Muscle of leg (tissue), 11 donors: ENCODE data around the gene COASY. TPM values are rescaled to one million over a fixed set of nuclear protein-coding genes. Genes with fewer than 3 reads are reported as not detected.

ENCODE experiments used
- DNase-seq: peaks from one replicate; pipeline ENCODE4 v3.0.0; 2013
- H3K27ac ChIP-seq: one replicate; pipeline ENCODE4 v1.5.1; 2013; ENCODE audit warnings: mild to moderate bottlenecking, low read length, control low read depth
- H3K27me3 ChIP-seq: one replicate; pipeline ENCODE4 v1.6.1; 2013; ENCODE audit warnings: low read length; ENCODE audit not compliant: control insufficient read depth, insufficient read depth
- H3K36me3 ChIP-seq: one replicate; pipeline ENCODE4 v1.6.1; 2013; ENCODE audit warnings: low read length; ENCODE audit not compliant: control insufficient read depth, insufficient read depth
- H3K4me1 ChIP-seq: one replicate; pipeline ENCODE4 v1.6.1; 2013; ENCODE audit warnings: low read length; ENCODE audit not compliant: control insufficient read depth, insufficient read depth
- H3K4me3 ChIP-seq: one replicate; pipeline ENCODE4 v1.5.1; 2013; ENCODE audit warnings: low read length, control low read depth
- H3K9me3 ChIP-seq: replicated peaks from 2 replicates; pipeline ENCODE4 v1.6.1; 2013; ENCODE audit warnings: low read depth, low read length; ENCODE audit not compliant: control insufficient read depth
- WGBS: methylation state at CpG from one replicate; pipeline ENCODE4 v1.1.5; 2013; ENCODE audit warnings: missing lambda C conversion rate; ENCODE audit not compliant: insufficient coverage; 5-methylcytosine and 5-hydroxymethylcytosine counted together
- polyA plus RNA-seq, 8 donors: library from polyadenylated mRNA; unstranded; fragments of 120-200 nt; gene quantifications; one replicate each; pipeline versions ENCODE4 v1.2.1 to v1.2.3, GENCODE V29; 2013; ENCODE audit warnings: inconsistent platforms in 1 of 8, low replicate concordance in 1 of 8; ENCODE audit not compliant: insufficient read length in 8 of 8, insufficient read depth in 1 of 8
- total RNA-seq: library from RNA; stranded (reverse); fragments of 120-200 nt; gene quantifications from one replicate; pipeline ENCODE4 v1.2.4, GENCODE V29; 2013

Gene COASY
- total and polyA plus RNA-seq, 9 donors: 13.0 to 33.5 (median 28.6) TPM

DNA sequence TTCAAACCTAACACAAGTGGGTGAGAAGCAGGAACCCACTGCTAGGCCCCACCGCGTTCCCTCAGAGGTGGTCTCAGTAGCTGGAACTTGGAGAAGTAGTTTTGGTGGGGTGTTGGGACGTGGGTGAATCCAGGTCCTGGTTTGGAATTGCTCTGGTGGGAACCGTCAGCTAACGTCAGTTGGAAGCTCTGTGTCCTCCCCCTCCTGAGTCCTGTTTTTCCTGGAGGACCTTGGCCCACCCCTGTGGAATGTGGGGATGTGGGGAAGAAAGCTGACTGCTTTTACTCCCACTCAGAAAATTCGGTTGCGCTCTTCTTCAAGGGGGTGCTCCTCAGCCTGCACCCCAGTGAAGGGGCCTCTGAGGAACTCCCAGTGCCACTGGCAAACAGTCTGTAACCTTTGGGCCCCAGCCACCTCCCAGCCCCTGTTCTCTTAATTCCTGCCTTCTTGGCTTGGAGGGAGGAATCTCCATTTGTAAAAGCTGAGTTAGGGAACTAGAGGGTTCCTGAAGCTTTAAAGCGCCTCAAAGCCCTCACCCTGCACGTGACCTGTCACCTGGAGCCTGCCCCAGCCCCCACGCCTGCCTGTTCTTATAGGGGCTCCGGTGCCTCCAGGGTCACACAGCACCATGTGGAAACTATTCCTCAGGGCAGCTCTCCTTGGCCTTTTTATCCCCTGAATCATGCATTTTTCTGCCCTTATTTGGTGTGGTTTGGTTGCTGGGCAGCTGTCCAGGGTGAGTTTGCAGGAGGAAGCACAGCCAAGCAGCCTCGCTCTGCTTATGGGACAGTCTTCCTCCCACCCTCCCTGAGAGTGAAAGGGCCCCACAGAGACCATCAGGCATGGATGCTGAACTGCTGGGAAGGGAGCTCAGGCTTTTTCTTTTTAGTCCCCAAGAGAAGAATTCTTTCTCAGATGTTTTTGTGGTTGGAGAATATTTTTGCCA is 42.1 kb upstream of the COASY start:
- Histone ChIP-seq H3K27ac (peak overlapping the region; percentile 97), H3K36me3 (peaks cover 30% of the 10 kb centered on the region), H3K9me3 (no peaks in the 10 kb centered on the region), H3K27me3 (no peaks in the 10 kb centered on the region), H3K4me3 (no peak overlapping the region), H3K4me1 (peaks cover 62% of the 10 kb centered on the region)
- 5% methylated on average over 7 of the region's 12 CpGs for WGBS
- DNase-seq: peak; percentile 98

DNA sequence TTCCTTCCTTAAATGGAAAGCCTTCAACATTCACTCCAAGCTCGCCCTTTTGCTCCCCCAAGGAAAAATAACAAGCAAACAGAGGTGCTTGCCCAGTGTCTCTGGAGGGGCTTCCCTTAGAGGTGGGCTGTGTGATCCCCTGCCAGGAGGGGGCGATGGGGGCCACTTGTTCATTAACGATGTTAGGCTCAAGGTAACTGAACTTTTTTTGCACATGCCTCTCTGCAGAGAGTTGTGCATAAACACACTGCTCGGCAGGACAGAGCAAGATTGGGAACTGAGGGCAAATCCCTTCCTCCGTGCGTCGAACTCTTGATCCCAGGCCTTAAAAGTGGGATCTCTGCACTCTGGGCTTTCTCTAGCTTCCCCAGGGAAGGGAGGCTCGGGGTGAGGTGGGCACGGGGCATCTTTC is 41.4 kb upstream of the COASY start:
- WGBS: 19% methylated on average over 4 of the region's 9 CpGs
- no peak for DNase-seq

DNA sequence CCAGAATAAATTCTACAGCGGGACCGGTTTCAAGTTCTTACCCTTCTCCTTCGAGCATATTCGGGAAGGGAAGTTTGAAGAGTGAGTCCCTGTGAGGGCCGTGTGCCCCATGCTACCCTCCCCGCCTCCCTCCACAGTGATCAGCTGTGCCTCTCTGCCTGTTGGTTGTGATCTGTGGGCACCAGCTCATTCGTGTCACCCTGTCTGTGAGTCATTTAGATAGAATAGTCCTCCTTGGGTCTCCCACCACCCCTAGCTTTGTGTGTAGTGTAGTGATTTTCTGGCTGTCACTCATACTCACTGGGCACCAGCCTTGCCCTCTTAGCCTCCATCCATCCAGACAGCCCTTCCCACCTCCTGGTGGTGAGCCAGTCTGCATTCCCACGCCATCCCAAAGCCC is 40.9 kb upstream of the COASY start:
- Histone ChIP-seq H3K27me3 (no peaks in the 10 kb centered on the region), H3K27ac (peak overlapping the region; percentile 97), H3K9me3 (no peaks in the 10 kb centered on the region), H3K4me3 (no peak overlapping the region), H3K4me1 (peaks cover 62% of the 10 kb centered on the region), H3K36me3 (peaks cover 28% of the 10 kb centered on the region)
- WGBS: no CpG with 5 or more reads among the region's 8 CpGs
- DNase-seq: no peak

More for the DNA sequence above, 41.4 kb upstream of the COASY start:
- Histone ChIP-seq H3K27ac (peak overlapping the region; percentile 97), H3K4me3 (no peak overlapping the region), H3K36me3 (peaks cover 29% of the 10 kb centered on the region), H3K27me3 (no peaks in the 10 kb centered on the region), H3K4me1 (peaks cover 62% of the 10 kb centered on the region), H3K9me3 (no peaks in the 10 kb centered on the region)

DNA sequence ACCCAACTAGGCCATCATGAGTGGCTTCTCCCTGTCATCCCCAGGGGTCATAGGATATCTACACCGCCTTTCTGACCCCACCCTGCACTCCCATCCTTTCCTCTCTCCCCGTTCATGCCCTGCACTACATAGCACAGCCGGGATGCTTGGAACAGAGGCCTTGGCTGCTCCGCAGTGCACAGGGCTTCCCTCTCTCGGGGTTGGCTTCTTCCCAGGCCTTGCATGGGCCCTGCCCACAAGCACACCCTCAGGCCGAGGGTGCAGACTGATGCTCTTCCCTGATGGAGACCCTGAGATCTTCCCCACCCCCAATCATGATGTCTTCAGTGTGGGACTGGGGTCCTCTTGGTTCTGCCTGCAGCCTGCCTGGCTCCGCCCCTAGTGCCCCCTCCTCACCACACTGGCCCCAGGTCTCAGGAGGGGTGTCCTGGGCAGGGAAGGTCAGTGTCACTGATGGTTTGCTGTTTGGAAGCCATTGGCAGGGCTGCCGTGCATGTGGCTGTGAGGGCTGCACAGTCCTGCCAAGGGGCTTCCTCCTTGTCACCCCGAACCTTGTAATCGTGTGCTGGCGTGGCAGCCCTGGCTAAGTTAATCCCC is 40.2 kb upstream of the COASY start:
- peak overlapping the region; percentile 97 for H3K27ac ChIP-seq
- no peak for DNase-seq
- 33% methylated on average over 9 of the region's 11 CpGs for WGBS
- H3K9me3 ChIP-seq: no peaks in the 10 kb centered on the region
- H3K27me3 ChIP-seq: no peaks in the 10 kb centered on the region
- H3K4me3 ChIP-seq: no peak overlapping the region
- H3K4me1 ChIP-seq: peaks cover 62% of the 10 kb centered on the region
- H3K36me3 ChIP-seq: peaks cover 22% of the 10 kb centered on the region

DNA sequence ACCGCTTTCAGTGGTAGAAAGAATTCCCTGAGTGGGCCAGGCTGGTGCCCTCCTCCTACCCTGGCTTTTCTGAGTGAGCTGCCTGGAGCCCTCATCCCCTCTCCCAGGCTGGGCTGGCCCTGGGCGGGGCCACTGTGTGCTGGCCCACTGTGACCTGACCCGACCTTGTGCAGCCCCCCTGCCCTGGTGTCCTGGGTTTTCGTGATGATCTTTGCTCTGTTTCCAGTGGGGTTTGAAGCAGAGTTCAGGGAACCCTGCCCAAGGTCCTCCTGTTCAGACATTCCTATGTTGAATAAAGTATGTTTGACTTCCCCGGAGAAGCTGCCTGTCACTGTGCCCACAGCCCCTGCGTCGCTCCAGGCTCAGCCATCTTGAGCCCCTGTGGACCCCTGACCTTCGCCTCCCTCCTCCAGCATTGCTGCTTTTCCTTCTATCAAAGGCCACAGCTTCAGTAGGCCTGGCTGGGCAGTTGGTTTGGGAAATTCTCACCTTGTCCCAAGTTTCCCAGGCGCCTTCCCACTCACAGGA is 39.6 kb upstream of the COASY start:
- H3K27me3 ChIP-seq: no peaks in the 10 kb centered on the region
- DNase-seq: no peak
- 59% methylated on average over 4 of the region's 9 CpGs for WGBS
- H3K9me3 ChIP-seq: no peaks in the 10 kb centered on the region
- H3K27ac ChIP-seq: peak overlapping the region; percentile 97
- peaks cover 22% of the 10 kb centered on the region for H3K36me3 ChIP-seq
- H3K4me1 ChIP-seq: peaks cover 63% of the 10 kb centered on the region
- H3K4me3 ChIP-seq: no peak overlapping the region

DNA sequence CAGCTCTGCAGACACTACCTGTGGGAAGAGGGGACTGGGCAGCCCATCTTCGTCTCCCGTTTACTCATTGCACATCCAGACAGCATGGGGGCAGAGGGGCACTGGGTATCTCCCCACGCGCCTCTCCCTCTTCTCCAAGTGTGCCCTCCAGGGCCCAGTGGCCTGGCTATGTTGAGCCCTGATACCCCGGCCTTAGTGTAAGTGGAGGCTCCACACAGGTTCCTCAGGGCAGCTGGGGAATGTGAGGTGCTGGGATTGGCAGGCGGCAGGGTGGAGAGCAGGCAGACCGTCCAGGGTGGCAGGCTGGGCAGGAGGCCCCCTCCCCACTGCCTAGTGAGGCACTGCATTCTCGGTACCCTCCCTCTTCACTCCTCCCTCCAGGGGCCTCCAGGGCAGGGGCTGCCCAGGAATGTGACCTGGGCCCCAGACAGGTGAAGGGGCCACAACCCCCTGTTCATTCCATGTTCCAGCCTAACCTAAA is 39.1 kb upstream of the COASY start:
- Histone ChIP-seq H3K4me3 (no peak overlapping the region), H3K9me3 (no peaks in the 10 kb centered on the region), H3K27me3 (no peaks in the 10 kb centered on the region), H3K27ac (peak overlapping the region; percentile 97), H3K36me3 (peaks cover 20% of the 10 kb centered on the region), H3K4me1 (peaks cover 59% of the 10 kb centered on the region)
- WGBS: 40% methylated on average over 1 of the region's 8 CpGs
- DNase-seq: no peak

DNA sequence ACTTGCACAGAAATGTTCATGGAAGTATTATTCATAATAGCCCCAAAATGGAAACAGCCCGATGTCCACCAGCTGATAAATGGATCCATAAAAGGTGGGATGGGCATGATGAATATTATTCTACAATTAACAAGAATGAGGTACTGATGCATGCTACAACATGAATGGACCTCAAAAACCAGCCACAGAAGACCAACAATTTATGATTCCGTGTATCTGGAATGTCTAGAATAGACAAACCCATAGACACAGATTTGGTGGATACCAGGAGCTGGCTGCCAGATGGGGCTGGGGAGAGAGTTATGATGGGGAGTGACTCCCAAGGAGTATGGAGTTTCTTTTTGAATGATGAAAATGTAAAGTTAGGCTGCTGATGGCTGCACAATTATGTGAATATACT is 36.7 kb upstream of the COASY start:
- H3K4me1 ChIP-seq: peaks cover 37% of the 10 kb centered on the region
- no CpG with 5 or more reads among the region's 2 CpGs for WGBS
- H3K27ac ChIP-seq: no peak overlapping the region

DNA sequence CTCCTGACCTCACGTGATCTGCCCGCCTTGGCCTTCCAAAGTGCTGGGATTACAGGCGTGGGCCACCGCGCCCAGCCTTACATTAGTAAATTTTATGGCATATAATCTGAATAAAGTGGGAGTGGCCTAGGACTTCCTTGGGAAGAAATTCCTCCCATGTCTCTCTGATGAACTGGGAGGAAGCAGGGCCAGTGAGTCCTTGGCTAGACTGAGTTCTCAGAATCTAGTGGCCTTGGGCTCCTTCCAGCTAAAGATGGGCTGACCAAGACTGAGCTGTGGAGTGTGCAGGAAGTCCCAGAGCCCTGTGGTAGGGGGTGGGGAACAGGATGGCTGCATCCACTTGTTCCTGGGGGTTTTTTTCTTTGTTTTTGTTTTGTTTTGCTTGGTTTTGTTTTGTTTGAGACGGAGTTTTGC is 35.9 kb upstream of the COASY start:
- H3K9me3 ChIP-seq: no peaks in the 10 kb centered on the region
- no peak overlapping the region for H3K4me3 ChIP-seq
- peaks cover 20% of the 10 kb centered on the region for H3K36me3 ChIP-seq
- WGBS: 60% methylated on average over 1 of the region's 6 CpGs
- H3K27ac ChIP-seq: peak overlapping the region; percentile 13
- no peaks in the 10 kb centered on the region for H3K27me3 ChIP-seq
- no peak for DNase-seq
- peaks cover 29% of the 10 kb centered on the region for H3K4me1 ChIP-seq

More for the DNA sequence above, 36.7 kb upstream of the COASY start:
- Histone ChIP-seq H3K9me3 (no peaks in the 10 kb centered on the region), H3K36me3 (peaks cover 20% of the 10 kb centered on the region), H3K4me3 (no peak overlapping the region), H3K27me3 (no peaks in the 10 kb centered on the region)
- no peak for DNase-seq

DNA sequence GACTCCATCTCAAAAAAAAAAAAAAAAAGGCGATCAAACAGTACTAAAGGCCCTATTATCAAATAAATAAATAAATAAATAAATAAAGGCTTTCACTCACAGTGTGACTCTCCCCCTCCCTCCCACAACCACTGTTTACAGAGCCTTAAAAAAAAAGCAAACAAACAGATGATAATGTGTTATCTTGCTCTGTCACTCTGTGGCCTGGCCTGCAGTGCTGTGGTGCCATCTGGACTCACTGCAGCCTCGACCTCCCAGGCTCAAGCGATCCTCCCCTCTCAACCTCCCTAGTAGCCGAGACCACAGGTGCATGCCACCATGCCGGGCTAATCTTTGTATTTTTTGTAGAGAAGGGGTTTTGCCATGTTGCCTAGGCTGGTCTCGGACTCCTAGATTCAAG is 34.0 kb upstream of the COASY start:
- no peak overlapping the region for H3K27ac ChIP-seq
- H3K4me3 ChIP-seq: no peak overlapping the region
- peaks cover 13% of the 10 kb centered on the region for H3K4me1 ChIP-seq

DNA sequence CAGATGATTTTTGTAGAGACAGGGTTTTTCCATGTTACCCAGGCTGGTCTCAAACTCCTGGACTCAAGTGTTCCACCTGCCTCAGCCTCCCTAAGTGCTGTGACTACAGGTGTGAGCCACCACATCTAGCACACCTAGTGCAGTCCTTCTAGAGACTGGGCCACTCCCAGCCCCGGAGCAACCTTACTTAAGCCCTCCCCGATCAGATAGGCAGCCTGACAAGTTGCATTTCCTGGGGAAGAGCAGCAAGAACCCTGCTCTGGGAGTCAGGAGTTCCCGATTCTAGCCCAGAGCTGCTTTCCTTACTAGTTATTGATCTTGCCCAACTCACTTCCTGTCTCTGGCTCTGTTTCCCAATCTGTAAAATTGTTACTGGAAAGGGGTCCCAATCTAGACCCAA is 32.9 kb upstream of the COASY start:
- Histone ChIP-seq H3K36me3 (no peaks in the 10 kb centered on the region), H3K27ac (no peak overlapping the region), H3K9me3 (no peaks in the 10 kb centered on the region), H3K4me1 (peaks cover 10% of the 10 kb centered on the region), H3K27me3 (no peaks in the 10 kb centered on the region), H3K4me3 (no peak overlapping the region)
- whole genome bisulfite sequencing: 61% methylated on average over 2 of the region's 3 CpGs
- DNase-seq: no peak

More for the DNA sequence above, 34.0 kb upstream of the COASY start:
- Histone ChIP-seq H3K9me3 (no peaks in the 10 kb centered on the region), H3K36me3 (peaks cover 3% of the 10 kb centered on the region), H3K27me3 (no peaks in the 10 kb centered on the region)
- 100% methylated on average over 2 of the region's 6 CpGs for WGBS
- DNase-seq: no peak
